Nephron progenitor cell (in vitro differentiated cells): Measurements from ENCODE around the gene HSD11B1L.

ENCODE experiments used
- DNase-seq: peaks from one replicate; pipeline ENCODE4 v3.0.0; 2021
- H3K27ac Mint-ChIP-seq: 2 replicates; pipeline ENCODE4 v1.8.0; 2021; ENCODE audit warnings: mild to moderate bottlenecking, moderate library complexity, mixed read lengths
- H3K27me3 Mint-ChIP-seq: 2 replicates; pipeline ENCODE4 v1.8.0; 2021; ENCODE audit warnings: mild to moderate bottlenecking, low read depth, mixed read lengths; ENCODE audit not compliant: poor library complexity
- H3K36me3 Mint-ChIP-seq: 2 replicates; pipeline ENCODE4 v1.8.0; 2021; ENCODE audit warnings: low read depth, mixed read lengths
- H3K4me1 Mint-ChIP-seq: 2 replicates; pipeline ENCODE4 v1.8.0; 2021; ENCODE audit warnings: mixed read lengths
- H3K4me3 Mint-ChIP-seq: 2 replicates; pipeline ENCODE4 v1.8.0; 2021; ENCODE audit warnings: mild to moderate bottlenecking, moderate library complexity, mixed read lengths
- H3K9me3 Mint-ChIP-seq: 2 replicates; pipeline ENCODE4 v1.8.0; 2021; ENCODE audit warnings: mild to moderate bottlenecking, moderate library complexity, mixed read lengths
- TF ChIP-seq, protein P1 (sequence below): fragments of 200-600 bp; sonication (generic); IDR thresholded peaks from 2 replicates; pipeline ENCODE4 v1.5.0; 2021; ENCODE audit warnings: antibody characterized with exemption

Gene HSD11B1L

DNA sequence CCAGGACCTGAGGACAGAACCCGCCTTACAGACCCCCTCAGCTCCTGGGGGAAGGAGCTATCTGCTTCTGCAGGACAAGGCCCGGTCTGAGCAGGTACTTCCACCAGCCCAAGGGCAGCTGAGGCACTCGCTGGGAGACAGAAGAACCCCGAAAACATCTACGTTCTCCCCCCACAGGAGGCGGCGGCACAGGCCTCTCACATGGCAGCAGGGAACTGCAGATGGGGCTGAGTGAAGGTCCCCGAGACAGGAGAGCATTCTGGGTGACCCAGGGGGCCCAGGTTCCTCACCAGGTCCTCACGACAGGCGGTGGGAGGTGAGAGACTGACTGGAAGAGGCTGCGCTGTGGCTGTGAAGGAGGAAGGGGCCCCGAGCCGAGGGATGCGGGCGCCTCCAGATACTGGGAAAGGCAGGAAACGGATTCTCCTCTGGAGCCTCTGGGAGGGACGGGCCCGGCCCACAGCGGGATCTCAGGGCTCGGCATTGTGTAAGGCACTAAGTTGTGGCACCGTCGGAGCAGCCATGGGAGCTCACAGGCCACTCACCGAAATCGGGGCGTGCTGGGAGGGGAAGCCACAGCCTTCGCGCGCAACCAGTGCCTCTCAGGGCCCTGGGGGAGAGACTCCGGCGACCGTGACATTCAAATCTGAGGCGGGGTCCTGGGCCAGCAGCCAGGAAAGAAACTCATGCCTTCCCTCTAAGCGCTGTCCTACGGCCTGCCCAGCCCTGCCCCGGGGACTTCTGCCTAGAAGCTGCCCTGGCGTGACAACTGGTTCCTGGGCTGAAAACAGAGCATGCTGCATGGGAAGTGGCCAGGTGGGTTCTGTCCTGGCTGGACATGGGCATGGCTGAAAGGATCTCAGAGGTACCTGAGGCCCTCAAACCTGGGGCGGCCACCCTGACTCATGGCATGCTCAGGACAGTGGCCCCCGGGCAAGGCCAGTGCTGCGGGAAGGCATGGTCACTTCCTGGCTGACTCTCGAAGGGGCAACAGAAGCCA lies 23.3 kb downstream of the HSD11B1L start:
- TF ChIP-seq, protein P1, sequence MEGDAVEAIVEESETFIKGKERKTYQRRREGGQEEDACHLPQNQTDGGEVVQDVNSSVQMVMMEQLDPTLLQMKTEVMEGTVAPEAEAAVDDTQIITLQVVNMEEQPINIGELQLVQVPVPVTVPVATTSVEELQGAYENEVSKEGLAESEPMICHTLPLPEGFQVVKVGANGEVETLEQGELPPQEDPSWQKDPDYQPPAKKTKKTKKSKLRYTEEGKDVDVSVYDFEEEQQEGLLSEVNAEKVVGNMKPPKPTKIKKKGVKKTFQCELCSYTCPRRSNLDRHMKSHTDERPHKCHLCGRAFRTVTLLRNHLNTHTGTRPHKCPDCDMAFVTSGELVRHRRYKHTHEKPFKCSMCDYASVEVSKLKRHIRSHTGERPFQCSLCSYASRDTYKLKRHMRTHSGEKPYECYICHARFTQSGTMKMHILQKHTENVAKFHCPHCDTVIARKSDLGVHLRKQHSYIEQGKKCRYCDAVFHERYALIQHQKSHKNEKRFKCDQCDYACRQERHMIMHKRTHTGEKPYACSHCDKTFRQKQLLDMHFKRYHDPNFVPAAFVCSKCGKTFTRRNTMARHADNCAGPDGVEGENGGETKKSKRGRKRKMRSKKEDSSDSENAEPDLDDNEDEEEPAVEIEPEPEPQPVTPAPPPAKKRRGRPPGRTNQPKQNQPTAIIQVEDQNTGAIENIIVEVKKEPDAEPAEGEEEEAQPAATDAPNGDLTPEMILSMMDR: no peak
- Mint-ChIP-seq H3K36me3 (peaks cover 61% of the 10 kb centered on the region), H3K9me3 (peaks cover 18% of the 10 kb centered on the region), H3K4me1 (no peaks in the 10 kb centered on the region), H3K27me3 (peaks cover 5% of the 10 kb centered on the region), H3K4me3 (no peak overlapping the region), H3K27ac (no peak overlapping the region)
- DNase-seq: no peak

DNA sequence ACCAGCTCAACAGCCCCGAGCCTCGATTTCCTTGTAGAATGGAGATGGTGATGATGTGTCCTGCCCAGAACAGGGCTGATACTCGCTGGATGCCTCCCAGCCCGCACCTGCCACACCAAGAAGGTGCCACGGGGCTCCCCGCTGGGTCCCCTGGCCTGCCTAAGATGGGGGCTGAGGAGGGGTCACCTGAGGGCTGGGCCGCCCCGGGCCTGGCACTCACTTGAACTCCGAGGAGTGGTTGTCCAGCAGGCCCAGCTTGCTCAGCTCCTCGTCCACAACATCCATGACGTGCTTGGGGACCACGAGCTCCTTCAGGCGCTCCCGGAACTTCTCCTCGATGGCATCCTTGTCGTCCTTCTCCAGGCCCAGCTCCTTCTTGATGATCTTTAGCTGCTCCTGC lies 24.7 kb downstream of the HSD11B1L start:
- Mint-ChIP-seq H3K9me3 (peaks cover 17% of the 10 kb centered on the region), H3K36me3 (peaks cover 51% of the 10 kb centered on the region), H3K27ac (no peak overlapping the region), H3K4me3 (no peak overlapping the region), H3K27me3 (peaks cover 5% of the 10 kb centered on the region), H3K4me1 (no peaks in the 10 kb centered on the region)
- TF ChIP-seq, protein P1: no peak
- DNase-seq: no peak

DNA sequence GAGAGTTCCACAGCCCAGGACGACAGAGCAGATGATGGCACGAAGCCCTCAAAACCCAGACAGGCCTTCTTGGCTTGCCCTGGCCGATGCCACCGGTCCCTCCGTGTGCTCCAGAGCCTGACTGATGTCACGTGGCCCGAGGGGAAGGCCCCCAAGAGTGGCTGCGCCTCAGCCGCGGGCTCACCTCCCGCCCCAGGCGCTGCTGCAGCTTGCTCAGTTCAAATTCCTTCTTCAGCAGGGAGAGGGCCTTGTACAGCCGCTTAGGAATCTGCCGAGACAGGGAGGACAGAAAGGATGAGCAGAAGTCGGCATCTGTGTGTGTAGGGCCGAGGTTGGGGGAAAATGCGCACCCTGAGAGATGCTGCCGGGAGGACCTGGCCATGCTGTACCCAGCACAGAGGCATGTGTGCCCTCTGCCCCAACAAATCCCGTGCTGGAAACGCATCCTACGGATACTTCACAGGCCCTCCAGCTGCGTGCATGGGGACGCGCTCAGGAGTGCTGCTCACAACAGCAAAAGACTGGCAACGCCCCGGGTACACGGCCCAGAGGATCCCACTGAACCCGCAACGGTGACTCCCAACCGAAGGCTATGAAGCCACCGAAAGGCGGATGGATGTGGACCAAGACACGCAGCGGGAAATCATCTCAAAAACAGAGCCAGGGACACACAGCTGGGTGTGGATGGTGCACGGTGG lies 26.2 kb downstream of the HSD11B1L start:
- H3K4me3 Mint-ChIP-seq: no peak overlapping the region
- DNase-seq: no peak
- H3K27me3 Mint-ChIP-seq: peaks cover 5% of the 10 kb centered on the region
- H3K36me3 Mint-ChIP-seq: peaks cover 37% of the 10 kb centered on the region
- peaks cover 5% of the 10 kb centered on the region for H3K9me3 Mint-ChIP-seq
- no peak overlapping the region for H3K27ac Mint-ChIP-seq
- no peaks in the 10 kb centered on the region for H3K4me1 Mint-ChIP-seq
- TF ChIP-seq, protein P1: no peak

DNA sequence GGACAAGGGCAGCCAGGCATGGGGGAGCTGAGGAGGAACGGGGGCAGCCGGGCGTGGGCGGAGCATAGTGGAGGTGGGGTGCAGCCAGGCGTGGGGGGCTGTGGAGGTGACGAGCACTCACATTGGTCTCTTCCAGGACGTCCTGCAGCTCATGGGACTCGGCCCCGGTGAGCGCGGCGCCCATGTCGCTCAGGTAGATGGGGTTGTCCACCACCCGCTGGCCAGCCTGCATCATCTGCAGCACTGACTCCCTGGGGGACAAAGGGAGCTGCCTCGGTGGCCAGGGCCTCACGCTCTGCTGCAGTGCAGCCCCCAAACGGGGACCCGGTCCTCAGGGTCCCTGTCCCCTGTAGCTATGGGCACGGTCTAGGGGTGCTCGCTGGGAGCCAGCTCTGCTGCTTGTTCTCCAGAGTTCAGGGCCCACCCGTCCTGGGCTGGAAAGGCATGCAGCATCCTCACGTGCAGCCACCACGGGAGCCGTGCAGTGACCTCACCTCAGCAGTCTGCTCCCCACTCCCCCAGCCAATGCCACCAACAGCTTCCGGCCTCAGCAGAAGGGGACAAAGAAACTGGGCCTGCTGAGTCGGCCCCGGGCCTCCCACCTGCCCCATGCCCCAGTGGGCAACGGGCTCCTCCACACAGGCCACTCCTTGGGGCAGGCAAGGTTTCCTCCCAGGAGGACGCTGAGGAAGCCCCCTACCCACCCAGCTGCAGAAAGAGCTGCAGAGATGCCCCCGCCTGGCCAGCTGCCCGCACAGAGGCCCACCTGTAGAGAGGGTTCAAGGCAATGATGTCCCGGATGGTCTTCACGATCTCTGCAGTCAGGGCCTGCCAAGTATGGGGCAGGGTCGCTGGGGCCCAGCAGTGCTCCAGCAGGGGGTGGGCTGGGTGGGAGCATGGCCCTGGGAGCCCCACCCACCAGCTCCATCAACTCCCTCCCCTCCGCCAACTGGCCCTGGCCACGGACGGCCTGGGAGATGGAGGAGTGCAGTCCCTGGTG lies 27.0 kb downstream of the HSD11B1L start:
- no peak overlapping the region for H3K4me3 Mint-ChIP-seq
- H3K27me3 Mint-ChIP-seq: peaks cover 5% of the 10 kb centered on the region
- TF ChIP-seq, protein P1: no peak
- peaks cover 5% of the 10 kb centered on the region for H3K9me3 Mint-ChIP-seq
- no peaks in the 10 kb centered on the region for H3K4me1 Mint-ChIP-seq
- DNase-seq: no peak
- H3K27ac Mint-ChIP-seq: no peak overlapping the region
- peaks cover 34% of the 10 kb centered on the region for H3K36me3 Mint-ChIP-seq

DNA sequence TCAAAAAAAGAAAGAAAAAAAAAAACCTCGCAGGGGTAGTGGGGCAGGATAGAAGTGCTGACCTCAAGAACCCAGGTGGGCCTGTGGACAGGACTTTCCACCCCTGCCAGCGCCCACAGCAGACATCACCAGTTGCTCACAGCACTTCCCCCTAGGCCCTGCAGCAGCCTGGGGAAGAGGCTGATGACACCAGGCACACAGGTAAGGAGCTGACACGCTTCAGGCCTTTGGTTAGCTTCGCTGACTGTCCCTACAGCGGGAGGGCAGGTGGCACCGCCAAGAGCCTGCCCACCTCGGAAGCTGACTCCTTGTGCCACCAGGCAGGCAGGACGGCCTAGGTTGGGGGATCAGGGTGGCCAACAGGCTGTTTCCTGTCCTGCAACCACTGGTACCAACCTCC lies 30.2 kb downstream of the HSD11B1L start:
- TF ChIP-seq, protein P1: no peak

More for the DNA sequence above, 30.2 kb downstream of the HSD11B1L start:
- Mint-ChIP-seq H3K27ac (no peak overlapping the region), H3K9me3 (no peaks in the 10 kb centered on the region), H3K27me3 (peaks cover 3% of the 10 kb centered on the region), H3K4me3 (no peak overlapping the region), H3K36me3 (peaks cover 27% of the 10 kb centered on the region), H3K4me1 (no peaks in the 10 kb centered on the region)
- DNase-seq: no peak
